Neural crest cell (in vitro differentiated cells): ENCODE data around the gene TIMP3. TPM values are rescaled to one million over a fixed set of nuclear protein-coding genes. Genes with fewer than 3 reads are reported as not detected.

Experiments
- DNase-seq: peaks from one replicate; pipeline ENCODE4 v3.0.0; 2021; ENCODE audit warnings: low read depth, mixed read lengths, low spot score
- H3K27ac Mint-ChIP-seq: one replicate; pipeline ENCODE4 v1.8.0; 2021; ENCODE audit warnings: mild to moderate bottlenecking, mixed read lengths; ENCODE audit not compliant: unreplicated experiment
- H3K27me3 Mint-ChIP-seq: 2 replicates; pipeline ENCODE4 v1.8.0; 2021; ENCODE audit warnings: low read depth, mild to moderate bottlenecking, mixed read lengths
- H3K36me3 Mint-ChIP-seq: 2 replicates; pipeline ENCODE4 v1.8.0; 2021; ENCODE audit warnings: low read depth, mild to moderate bottlenecking, mixed read lengths
- H3K4me1 Mint-ChIP-seq: 2 replicates; pipeline ENCODE4 v1.8.0; 2021; ENCODE audit warnings: mixed read lengths
- H3K4me3 Mint-ChIP-seq: one replicate; pipeline ENCODE4 v1.8.0; 2021; ENCODE audit warnings: mild to moderate bottlenecking, mixed read lengths
- H3K9me3 Mint-ChIP-seq: 2 replicates; pipeline ENCODE4 v1.8.0; 2021; ENCODE audit warnings: mixed read lengths
- total RNA-seq: library from RNA; stranded (reverse); gene quantifications from 2 replicates; pipeline ENCODE4 v1.2.1, GENCODE V29; 2021
- TF ChIP-seq, protein P1 (sequence below): fragments of 200-600 bp; sonication (generic); conservative IDR thresholded peaks from 2 replicates; pipeline ENCODE4 v1.5.0; 2021; ENCODE audit warnings: antibody characterized with exemption, mild to moderate bottlenecking

TIMP3 gene
- total RNA-seq, 1 donor from 2014 or later: 21.6 TPM

DNA sequence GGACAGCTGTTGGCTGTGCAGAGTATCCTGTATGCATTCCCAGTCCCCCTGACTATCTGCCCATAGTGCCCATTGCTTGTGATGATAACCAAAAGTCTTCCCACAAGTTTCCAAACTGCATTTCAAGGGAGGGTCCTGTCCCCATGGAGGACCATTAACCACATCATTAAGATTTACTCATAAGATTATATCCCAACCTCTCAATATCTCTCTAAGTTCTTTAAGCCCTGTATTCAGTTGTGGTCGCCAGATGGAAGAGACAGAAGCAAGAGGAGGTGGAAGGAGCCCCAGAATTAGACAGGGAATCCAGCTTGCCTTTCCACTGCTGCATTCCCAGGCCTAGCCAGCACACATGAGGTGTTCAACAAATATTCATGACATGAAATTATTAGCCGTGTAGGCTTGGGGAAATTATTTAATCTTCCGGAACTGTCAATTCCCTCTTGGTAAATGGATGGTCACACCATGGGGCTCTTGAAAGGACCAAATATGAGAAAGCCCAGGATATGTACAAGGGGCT lies 42.6 kb upstream of the TIMP3 start:
- peaks cover 37% of the 10 kb centered on the region for H3K4me1 Mint-ChIP-seq
- no peak overlapping the region for H3K27ac Mint-ChIP-seq
- H3K4me3 Mint-ChIP-seq: no peak overlapping the region
- no peaks in the 10 kb centered on the region for H3K27me3 Mint-ChIP-seq
- no peaks in the 10 kb centered on the region for H3K36me3 Mint-ChIP-seq
- DNase-seq: no peak
- TF ChIP-seq, protein P1, sequence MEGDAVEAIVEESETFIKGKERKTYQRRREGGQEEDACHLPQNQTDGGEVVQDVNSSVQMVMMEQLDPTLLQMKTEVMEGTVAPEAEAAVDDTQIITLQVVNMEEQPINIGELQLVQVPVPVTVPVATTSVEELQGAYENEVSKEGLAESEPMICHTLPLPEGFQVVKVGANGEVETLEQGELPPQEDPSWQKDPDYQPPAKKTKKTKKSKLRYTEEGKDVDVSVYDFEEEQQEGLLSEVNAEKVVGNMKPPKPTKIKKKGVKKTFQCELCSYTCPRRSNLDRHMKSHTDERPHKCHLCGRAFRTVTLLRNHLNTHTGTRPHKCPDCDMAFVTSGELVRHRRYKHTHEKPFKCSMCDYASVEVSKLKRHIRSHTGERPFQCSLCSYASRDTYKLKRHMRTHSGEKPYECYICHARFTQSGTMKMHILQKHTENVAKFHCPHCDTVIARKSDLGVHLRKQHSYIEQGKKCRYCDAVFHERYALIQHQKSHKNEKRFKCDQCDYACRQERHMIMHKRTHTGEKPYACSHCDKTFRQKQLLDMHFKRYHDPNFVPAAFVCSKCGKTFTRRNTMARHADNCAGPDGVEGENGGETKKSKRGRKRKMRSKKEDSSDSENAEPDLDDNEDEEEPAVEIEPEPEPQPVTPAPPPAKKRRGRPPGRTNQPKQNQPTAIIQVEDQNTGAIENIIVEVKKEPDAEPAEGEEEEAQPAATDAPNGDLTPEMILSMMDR: no peak
- H3K9me3 Mint-ChIP-seq: peaks cover 10% of the 10 kb centered on the region

DNA sequence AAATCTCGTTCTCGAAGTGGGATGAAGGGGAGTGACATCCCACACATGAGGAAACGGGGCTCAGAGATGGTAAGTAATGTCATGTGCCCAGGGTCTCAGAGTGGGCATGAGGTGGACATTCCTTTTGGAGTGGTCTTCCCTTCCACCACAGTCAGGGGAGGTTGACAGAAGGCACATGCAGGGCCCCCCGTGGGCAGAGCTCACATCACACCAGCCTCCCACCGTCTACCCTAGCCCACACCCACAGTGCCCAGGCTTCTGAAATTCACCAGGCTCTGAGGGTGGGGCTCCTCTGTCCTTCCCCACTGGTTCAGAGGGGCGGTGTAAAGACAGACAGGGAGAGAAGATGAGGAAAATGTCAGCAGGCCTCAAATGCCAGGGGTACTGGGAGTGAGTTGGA lies 41.1 kb upstream of the TIMP3 start:
- H3K27ac Mint-ChIP-seq: no peak overlapping the region
- TF ChIP-seq, protein P1: no peak
- DNase-seq: no peak
- H3K9me3 Mint-ChIP-seq: peaks cover 10% of the 10 kb centered on the region
- peaks cover 43% of the 10 kb centered on the region for H3K4me1 Mint-ChIP-seq
- peaks cover 1% of the 10 kb centered on the region for H3K36me3 Mint-ChIP-seq
- no peaks in the 10 kb centered on the region for H3K27me3 Mint-ChIP-seq
- H3K4me3 Mint-ChIP-seq: no peak overlapping the region

DNA sequence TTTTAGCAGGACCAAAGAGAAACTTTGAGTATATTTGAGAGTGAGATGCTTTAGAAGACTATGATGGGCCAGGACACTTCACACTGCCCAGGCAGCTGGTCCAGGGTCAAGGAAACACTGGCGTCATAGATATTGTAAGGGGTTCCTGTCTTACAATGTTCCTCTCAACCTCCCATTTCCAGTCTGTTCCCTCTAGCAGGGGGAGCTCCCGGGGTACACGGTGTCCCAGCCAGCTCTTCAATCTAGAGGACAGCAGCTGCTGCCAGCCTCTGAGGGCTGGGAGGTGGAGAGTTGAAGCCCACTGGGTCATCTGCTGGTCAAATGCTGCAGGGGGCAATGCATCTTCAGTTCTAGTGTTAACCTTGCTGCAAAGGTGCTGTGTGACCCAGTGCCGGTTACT lies 40.7 kb upstream of the TIMP3 start:
- peaks cover 8% of the 10 kb centered on the region for H3K9me3 Mint-ChIP-seq

DNA sequence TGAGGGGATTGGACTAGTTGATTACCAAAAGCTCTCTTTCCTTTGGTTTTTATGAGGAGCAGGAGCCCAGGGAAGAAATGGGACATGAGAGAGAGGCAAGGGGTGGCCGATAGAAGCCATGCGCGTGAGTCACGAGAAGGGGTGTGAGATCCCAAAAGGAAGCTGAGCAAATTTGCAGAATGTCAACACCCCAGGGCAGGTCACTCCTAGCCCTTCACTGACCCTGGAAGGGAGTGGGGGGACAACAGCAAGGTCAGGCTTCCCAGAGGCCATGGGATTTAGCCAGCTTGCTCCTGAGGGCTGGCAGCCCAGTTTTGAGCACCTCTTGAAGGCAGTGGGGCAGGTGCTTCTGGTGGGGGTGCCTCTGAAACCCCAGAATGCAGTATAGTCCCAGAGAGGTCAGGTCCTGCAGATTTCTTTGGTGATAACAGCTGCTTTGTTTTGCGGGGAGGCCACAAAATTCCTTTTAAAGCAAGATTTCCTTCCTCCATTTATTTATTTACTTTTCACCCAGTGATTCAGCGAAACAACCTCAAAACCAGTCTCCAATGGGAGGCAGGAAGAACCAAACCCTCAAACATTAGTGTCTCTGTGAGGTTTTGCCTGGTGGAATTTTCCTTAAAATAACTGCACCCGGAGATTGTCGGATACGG lies 40.1 kb upstream of the TIMP3 start:
- H3K9me3 Mint-ChIP-seq: peaks cover 8% of the 10 kb centered on the region
- no peaks in the 10 kb centered on the region for H3K27me3 Mint-ChIP-seq
- peak overlapping the region; percentile 85 for H3K27ac Mint-ChIP-seq
- H3K4me1 Mint-ChIP-seq: peaks cover 47% of the 10 kb centered on the region
- no peak for DNase-seq
- H3K4me3 Mint-ChIP-seq: no peak overlapping the region
- H3K36me3 Mint-ChIP-seq: peaks cover 3% of the 10 kb centered on the region
- TF ChIP-seq, protein P1: no peak

More for the DNA sequence above, 40.7 kb upstream of the TIMP3 start:
- DNase-seq: no peak
- peaks cover 47% of the 10 kb centered on the region for H3K4me1 Mint-ChIP-seq
- H3K4me3 Mint-ChIP-seq: no peak overlapping the region
- peaks cover 3% of the 10 kb centered on the region for H3K36me3 Mint-ChIP-seq
- TF ChIP-seq, protein P1: no peak
- peak overlapping the region; percentile 85 for H3K27ac Mint-ChIP-seq
- H3K27me3 Mint-ChIP-seq: no peaks in the 10 kb centered on the region

DNA sequence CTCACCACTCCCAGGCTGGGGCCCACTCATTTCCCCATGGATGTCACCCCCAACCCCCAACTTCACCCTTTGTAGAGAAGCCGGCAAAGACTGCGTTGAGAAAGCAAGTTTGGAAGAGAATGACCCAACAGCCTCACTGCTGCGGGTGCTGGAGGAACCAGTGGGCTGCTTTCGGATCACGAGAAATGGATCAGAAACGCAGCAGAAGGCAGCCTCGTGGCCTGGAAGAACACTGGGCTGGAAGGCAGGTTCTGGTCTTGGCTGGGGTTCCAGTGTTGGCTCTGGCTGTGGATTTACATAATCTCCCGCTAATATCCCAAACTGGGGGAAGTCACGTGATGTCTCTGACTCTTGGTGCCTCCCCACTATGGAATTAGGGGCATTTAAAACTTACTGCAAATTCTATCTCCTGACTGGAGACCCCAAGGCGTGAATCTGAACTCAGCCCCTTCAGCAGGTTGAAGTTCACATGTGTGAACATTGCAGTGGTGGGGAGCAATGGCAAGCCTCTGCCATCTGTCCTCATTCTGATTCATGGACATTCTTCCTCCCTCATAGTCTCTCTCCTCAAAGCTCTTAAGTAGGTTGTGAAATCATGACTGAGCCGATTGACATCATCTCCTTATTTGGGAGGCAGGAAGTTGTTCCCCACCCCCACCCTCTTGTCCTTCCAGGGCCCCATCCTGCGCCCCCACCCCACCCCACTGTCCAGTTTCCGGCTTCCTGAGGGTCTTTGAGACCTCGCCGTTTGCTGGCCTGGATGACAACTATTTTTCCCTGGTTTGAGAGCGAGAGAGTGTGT lies 37.0 kb upstream of the TIMP3 start:
- H3K4me3 Mint-ChIP-seq: peak overlapping the region; percentile 75
- peak overlapping the region; percentile 88 for H3K27ac Mint-ChIP-seq
- no peaks in the 10 kb centered on the region for H3K9me3 Mint-ChIP-seq
- TF ChIP-seq, protein P1: no peak
- peaks cover 3% of the 10 kb centered on the region for H3K36me3 Mint-ChIP-seq
- peak; percentile 37 for DNase-seq
- no peaks in the 10 kb centered on the region for H3K27me3 Mint-ChIP-seq
- peaks cover 40% of the 10 kb centered on the region for H3K4me1 Mint-ChIP-seq
